PC-9 (cell line): Measurements from ENCODE around the gene ZNF778. TPM values are rescaled to one million over a fixed set of nuclear protein-coding genes. Genes with fewer than 3 reads are reported as not detected.

Experiments
- BruUV-seq: library from RNA; stranded (reverse); fragments of 400-500 nt; replicated peaks from 2 replicates; lab custom pipeline; 2021; lab: Mats Ljungman, UMichigan
- CTCF ChIA-PET: fragments of 300-600 bp; sonication (Branson Sonifier 250); formaldehyde crosslinking; loops from one replicate; lab custom pipeline; 2022; ENCODE audit warnings: antibody characterized with exemption; lab: Charles Lee
- POLR2A ChIA-PET: fragments of 300-600 bp; sonication (Branson Sonifier 250); formaldehyde crosslinking; loops from one replicate; lab custom pipeline; 2022; ENCODE audit warnings: antibody characterized with exemption; ENCODE audit not compliant: unreplicated experiment; lab: Charles Lee
- DNase-seq, 2 experiments: peaks; one replicate each; pipeline versions ENCODE4 v3.0.0 to v3.0.0-alpha.2; 2015 to 2022; ENCODE audit warnings: mixed read lengths in 1 of 2
- H2AFZ ChIP-seq: fragments of 200-600 bp; sonication (generic); 2 replicates; pipeline ENCODE4 v1.8.1; 2017; ENCODE audit warnings: antibody characterized with exemption
- H3F3A ChIP-seq: fragments of 200-600 bp; sonication (generic); 2 replicates; pipeline ENCODE4 v1.8.1; 2017; ENCODE audit warnings: antibody characterized with exemption, mild to moderate bottlenecking, low read depth; ENCODE audit not compliant: insufficient read depth
- H3K27ac ChIP-seq: fragments of 200-600 bp; sonication (generic); 2 replicates; pipeline ENCODE4 v1.6.1; 2016; ENCODE audit warnings: mixed run types
- H3K27me3 ChIP-seq: fragments of 200-600 bp; sonication (generic); 2 replicates; pipeline ENCODE4 v1.6.1; 2016; ENCODE audit warnings: low read depth, mixed run types; ENCODE audit not compliant: insufficient read depth
- H3K36me3 ChIP-seq: fragments of 200-600 bp; sonication (generic); 2 replicates; pipeline ENCODE4 v1.6.1; 2016; ENCODE audit warnings: low read depth, mixed run types
- H3K4me1 ChIP-seq: fragments of 200-600 bp; sonication (generic); replicated peaks from 2 replicates; pipeline ENCODE4 v1.6.1; 2016; ENCODE audit warnings: mixed run types; ENCODE audit not compliant: insufficient read depth
- H3K4me2 ChIP-seq: fragments of 200-600 bp; sonication (generic); 2 replicates; pipeline ENCODE4 v1.6.1; 2017; ENCODE audit warnings: mixed run types
- H3K4me3 ChIP-seq: fragments of 200-600 bp; sonication (generic); 2 replicates; pipeline ENCODE4 v1.6.1; 2016; ENCODE audit warnings: mixed run types
- H3K79me2 ChIP-seq: fragments of 200-600 bp; sonication (generic); 2 replicates; pipeline ENCODE4 v1.6.1; 2017; ENCODE audit warnings: low read depth, mixed run types
- H3K9me2 ChIP-seq: fragments of 200-600 bp; sonication (generic); 2 replicates; pipeline ENCODE4 v1.8.1; 2017; ENCODE audit warnings: mild to moderate bottlenecking; ENCODE audit not compliant: insufficient read depth
- H3K9me3 ChIP-seq: fragments of 200-600 bp; sonication (generic); 2 replicates; pipeline ENCODE4 v1.8.1; 2016; ENCODE audit warnings: low read depth; ENCODE audit not compliant: insufficient read depth
- H4K20me1 ChIP-seq: fragments of 200-600 bp; sonication (generic); 2 replicates; pipeline ENCODE4 v1.8.1; 2017; ENCODE audit not compliant: insufficient read depth
- CTCF ChIP-seq: fragments of 200-600 bp; sonication (generic); conservative IDR thresholded peaks from 2 replicates; pipeline ENCODE4 v1.6.1; 2017; ENCODE audit warnings: mixed run types, antibody characterized with exemption, mild to moderate bottlenecking, moderate library complexity
- EZH2 ChIP-seq: fragments of 200-600 bp; sonication (generic); IDR thresholded peaks from 2 replicates; pipeline ENCODE4 v1.8.0; 2017; ENCODE audit warnings: antibody characterized with exemption, low read depth
- intact Hi-C: fragments of 100-400 bp; cut with micrococcal nuclease; formaldehyde crosslinking; loops from one replicate; pipeline ENCODE4 v1.10.0; 2022; ENCODE audit not compliant: unreplicated experiment
- total RNA-seq: library from RNA; stranded (reverse); gene quantifications from 2 replicates; pipeline ENCODE4 v1.2.3, GENCODE V29; 2021

The ZNF778 gene
- total RNA-seq, 1 experiment from 2014 or later, result 9.5 TPM

- H3K79me2 ChIP-seq, result no peaks in the 10 kb centered on the region
- no peaks in the 10 kb centered on the region for H3K9me3 ChIP-seq
- peaks cover 16% of the 10 kb centered on the region; the same call in 1 of the 2 replicates for H3K27me3 ChIP-seq
- CTCF ChIA-PET, result no interaction called here
- H4K20me1 ChIP-seq, result no peaks in the 10 kb centered on the region; the same call in 1 of the 2 replicates
- BruUV-seq, result no TSS peak
- no peaks in the 10 kb centered on the region for H3F3A ChIP-seq
- no peak overlapping the region for H3K27ac ChIP-seq
- H3K4me2 ChIP-seq, result no peak overlapping the region
- DNase-seq, result no peak
- H3K36me3 ChIP-seq, result no peaks in the 10 kb centered on the region
- no peak overlapping the region for H2AFZ ChIP-seq
- no peak overlapping the region for H3K4me3 ChIP-seq
- H3K9me2 ChIP-seq, result no peaks in the 10 kb centered on the region
- POLR2A ChIA-PET, result no interaction called here
- no peak for TF ChIP-seq EZH2
- no peak for TF ChIP-seq CTCF
- intact Hi-C loops, result loop anchor here (10.0 kb wide), 1 partner anchor 725 kb away; the partner anchor contains the start of gene ZFPM1
- 0 out of 2 replicates have a peak, but pooled peaks cover 5% of the 10 kb centered on the region for H3K4me1 ChIP-seq
These were observed 37.7 kb upstream of the ZNF778 start for GRCh38 chr16:89179656-89180315.

GRCh38 chr16:89183463-89183862 lies 34.0 kb upstream of the ZNF778 start:
- Histone ChIP-seq H3K79me2 (no peaks in the 10 kb centered on the region), H3K4me3 (no peak overlapping the region), H3F3A (no peaks in the 10 kb centered on the region), H3K9me3 (no peaks in the 10 kb centered on the region), H3K27me3 (peaks cover 7% of the 10 kb centered on the region; the same call in 1 of the 2 replicates), H3K4me2 (no peak overlapping the region), H3K4me1 (no peaks in the 10 kb centered on the region), H3K9me2 (no peaks in the 10 kb centered on the region), H2AFZ (no peak overlapping the region), H3K27ac (no peak overlapping the region), H3K36me3 (no peaks in the 10 kb centered on the region), H4K20me1 (no peaks in the 10 kb centered on the region; the same call in 1 of the 2 replicates)
- no peak for DNase-seq
- intact Hi-C loops, result no loop called here
- TF ChIP-seq EZH2 (no peak), CTCF (no peak)
- CTCF ChIA-PET, result interaction anchor here (0.6 kb wide), 1 partner anchor 1196 kb away, joined by 3 read pairs; no protein-coding TSS in a partner anchor
- no TSS peak for BruUV-seq
- POLR2A ChIA-PET, result no interaction called here

- peaks cover 7% of the 10 kb centered on the region; the same call in 1 of the 2 replicates for H3K27me3 ChIP-seq
- no peaks in the 10 kb centered on the region for H3K36me3 ChIP-seq
- no peak overlapping the region for H3K4me3 ChIP-seq
- no peak for TF ChIP-seq EZH2
- TF ChIP-seq CTCF, result no peak
- no peaks in the 10 kb centered on the region for H3K4me1 ChIP-seq
- no peaks in the 10 kb centered on the region; the same call in 1 of the 2 replicates for H4K20me1 ChIP-seq
- no peaks in the 10 kb centered on the region for H3K9me3 ChIP-seq
- intact Hi-C loops, result no loop called here
- BruUV-seq, result no TSS peak
- no peak overlapping the region for H3K27ac ChIP-seq
- no peaks in the 10 kb centered on the region for H3F3A ChIP-seq
- DNase-seq, result no peak
- no peaks in the 10 kb centered on the region for H3K9me2 ChIP-seq
- ChIA-PET CTCF (no interaction called here), POLR2A (no interaction called here)
- no peak overlapping the region for H3K4me2 ChIP-seq
- H3K79me2 ChIP-seq, result no peaks in the 10 kb centered on the region
- H2AFZ ChIP-seq, result no peak overlapping the region
These were observed 33.4 kb upstream of the ZNF778 start for GRCh38 chr16:89183975-89184676.
